Thyroid gland (tissue), 4 donors: Measurements from ENCODE around the gene TMEM236.

Source experiments
- POLR2A ChIP-seq, 2 donors: fragments of 450-650 bp; IDR thresholded peaks; one replicate each; pipeline ENCODE4 v1.6.1; 2017; ENCODE audit warnings: antibody characterized with exemption in 2 of 2, mild to moderate bottlenecking in 2 of 2, moderate library complexity in 1 of 2
- TF ChIP-seq, protein P1 (sequence below), 6 experiments: fragments of 200-600 bp in 3 of 6; fragments of 450-650 bp in 3 of 6; sonication (generic) in 3 of 6; IDR thresholded peaks; one replicate each; pipeline ENCODE4 v1.5.1; 2016 to 2019; ENCODE audit warnings: antibody characterized with exemption in 6 of 6, mild to moderate bottlenecking in 2 of 6, inconsistent platforms in 1 of 6, moderate library complexity in 1 of 6

DNA sequence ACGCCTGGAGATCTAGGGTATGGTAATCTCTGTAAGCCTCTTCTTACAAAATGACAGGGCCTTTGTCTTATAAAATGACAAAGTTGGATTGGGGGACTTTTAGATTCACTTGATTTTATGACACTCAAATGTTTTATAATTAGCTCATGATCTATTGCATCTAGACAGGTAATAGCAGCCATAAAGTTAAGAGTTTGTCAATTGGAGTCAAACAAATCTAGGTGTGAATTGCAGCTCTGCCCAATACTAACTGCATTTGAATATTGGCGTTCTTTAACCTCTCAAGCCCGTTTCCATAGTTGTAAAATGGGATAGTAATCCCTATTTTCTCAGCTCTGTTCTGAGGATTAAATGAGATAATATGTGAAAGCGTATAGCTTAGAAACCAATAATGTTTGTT, 43.1 kb downstream of the TMEM236 start:
- TF ChIP-seq, protein P1, sequence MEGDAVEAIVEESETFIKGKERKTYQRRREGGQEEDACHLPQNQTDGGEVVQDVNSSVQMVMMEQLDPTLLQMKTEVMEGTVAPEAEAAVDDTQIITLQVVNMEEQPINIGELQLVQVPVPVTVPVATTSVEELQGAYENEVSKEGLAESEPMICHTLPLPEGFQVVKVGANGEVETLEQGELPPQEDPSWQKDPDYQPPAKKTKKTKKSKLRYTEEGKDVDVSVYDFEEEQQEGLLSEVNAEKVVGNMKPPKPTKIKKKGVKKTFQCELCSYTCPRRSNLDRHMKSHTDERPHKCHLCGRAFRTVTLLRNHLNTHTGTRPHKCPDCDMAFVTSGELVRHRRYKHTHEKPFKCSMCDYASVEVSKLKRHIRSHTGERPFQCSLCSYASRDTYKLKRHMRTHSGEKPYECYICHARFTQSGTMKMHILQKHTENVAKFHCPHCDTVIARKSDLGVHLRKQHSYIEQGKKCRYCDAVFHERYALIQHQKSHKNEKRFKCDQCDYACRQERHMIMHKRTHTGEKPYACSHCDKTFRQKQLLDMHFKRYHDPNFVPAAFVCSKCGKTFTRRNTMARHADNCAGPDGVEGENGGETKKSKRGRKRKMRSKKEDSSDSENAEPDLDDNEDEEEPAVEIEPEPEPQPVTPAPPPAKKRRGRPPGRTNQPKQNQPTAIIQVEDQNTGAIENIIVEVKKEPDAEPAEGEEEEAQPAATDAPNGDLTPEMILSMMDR (IDR thresholded peaks at IDR 0.05), result no peak
- no peak for TF ChIP-seq POLR2A (IDR thresholded peaks at IDR 0.05)
